HL-60 (cell line): ENCODE measurements around the gene ATP10B.

Source experiments
- CTCF ChIP-seq: IDR thresholded peaks from one replicate; pipeline ENCODE4 v1.5.1; 2011; ENCODE audit warnings: low read length, control low read depth, inconsistent platforms; ENCODE audit not compliant: insufficient read depth
- GABPA ChIP-seq: IDR thresholded peaks from 2 replicates; pipeline ENCODE4 v1.6.1; 2012; ENCODE audit warnings: low read depth
- POLR2AphosphoS5 ChIP-seq: IDR thresholded peaks from 2 replicates; pipeline ENCODE4 v1.6.1; 2012; ENCODE audit warnings: low read depth

- TF ChIP-seq CTCF = no peak
- no peak for TF ChIP-seq POLR2AphosphoS5
- TF ChIP-seq GABPA = no peak
Measured at GRCh38 chr5:160667160-160667559, 184.9 kb downstream of the ATP10B start.
